Kidney epithelial cell (primary cell): ENCODE data around the gene TTLL12. TPM values are rescaled to one million over a fixed set of nuclear protein-coding genes. Genes with fewer than 3 reads are reported as not detected.

Source experiments
- DNase-seq: peaks from one replicate; pipeline ENCODE4 v3.0.0-alpha.2; 2010; ENCODE audit warnings: low read depth
- H3K27me3 ChIP-seq: 2 replicates; pipeline ENCODE4 v1.6.0; 2011; ENCODE audit warnings: low read length; ENCODE audit not compliant: control insufficient read depth, insufficient read depth
- H3K36me3 ChIP-seq: 2 replicates; pipeline ENCODE4 v1.5.1; 2011; ENCODE audit warnings: low read length; ENCODE audit not compliant: control insufficient read depth, insufficient read depth
- H3K4me3 ChIP-seq: 2 replicates; pipeline ENCODE4 v1.5.1; 2011; ENCODE audit warnings: low read depth, mild to moderate bottlenecking, control low read depth, low read length
- CTCF ChIP-seq: IDR thresholded peaks from 2 replicates; pipeline ENCODE4 v1.5.1; 2011; ENCODE audit warnings: mild to moderate bottlenecking, moderate library complexity, low read length, control low read depth, inconsistent platforms; ENCODE audit not compliant: insufficient read depth, poor library complexity, severe bottlenecking
- total RNA-seq: library from RNA; depleted of rRNA; stranded (reverse); fragments of >200 nt; gene quantifications from 2 replicates; pipeline ENCODE4 v1.2.3, GENCODE V29; 2015

TTLL12 gene
- total RNA-seq, 1 donor from 2014 or later: 46.2 TPM

DNA sequence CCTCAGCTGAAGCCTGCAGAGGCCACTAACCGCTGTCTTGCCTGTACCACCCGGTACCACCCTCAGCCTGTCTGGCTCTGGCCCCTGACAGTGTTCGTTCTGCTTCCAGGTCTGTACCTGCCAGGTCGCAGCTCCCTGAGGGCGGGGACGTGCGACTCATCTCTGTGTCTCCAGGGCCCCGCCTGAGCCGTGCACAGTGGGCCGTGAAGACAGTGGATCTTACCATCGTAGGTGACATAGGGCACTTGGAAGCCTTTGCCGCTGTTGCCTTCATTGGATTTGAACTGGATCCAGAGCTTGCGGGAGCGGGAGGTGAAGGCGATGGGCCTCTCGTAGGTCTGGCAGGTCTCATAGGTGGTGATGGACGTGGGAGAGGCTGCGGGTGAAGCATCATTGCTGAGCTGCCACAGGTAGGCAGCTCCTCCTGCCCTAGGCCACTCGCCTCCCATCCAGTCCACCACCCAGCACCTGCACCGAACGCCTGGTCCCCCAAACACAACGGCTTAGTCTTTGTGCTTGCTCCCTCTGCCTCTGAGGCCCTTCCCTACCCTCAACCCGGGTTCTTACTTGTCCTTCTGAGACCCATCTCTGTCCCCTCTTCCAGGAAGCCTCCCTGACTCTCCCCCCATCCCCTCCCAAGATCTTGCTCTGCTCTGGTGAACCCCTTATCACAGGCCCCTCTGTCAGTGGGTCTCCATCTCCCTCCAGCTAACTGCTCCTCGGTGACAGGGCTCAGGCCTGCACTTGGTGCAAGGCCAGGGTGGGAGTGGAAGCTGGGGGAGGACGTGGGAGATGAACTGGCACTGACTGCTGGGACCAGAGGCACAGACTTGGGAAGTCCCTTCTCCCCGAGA, 21.1 kb upstream of the TTLL12 start:
- no peak for TF ChIP-seq CTCF
- Histone ChIP-seq H3K36me3 (no peaks in the 10 kb centered on the region), H3K27me3 (peaks cover 8% of the 10 kb centered on the region), H3K4me3 (no peak overlapping the region)
- no peak for DNase-seq

GRCh38 chr22:43207386-43207785, 20.5 kb upstream of the TTLL12 start:
- Histone ChIP-seq H3K27me3 (peaks cover 6% of the 10 kb centered on the region), H3K4me3 (no peak overlapping the region), H3K36me3 (no peaks in the 10 kb centered on the region)
- TF ChIP-seq CTCF: no peak
- no peak for DNase-seq

GRCh38 chr22:43206509-43207161, 19.7 kb upstream of the TTLL12 start:
- H3K27me3 ChIP-seq: peaks cover 6% of the 10 kb centered on the region
- H3K4me3 ChIP-seq: no peak overlapping the region
- H3K36me3 ChIP-seq: no peaks in the 10 kb centered on the region
- TF ChIP-seq CTCF: no peak
- DNase-seq: no peak

DNA sequence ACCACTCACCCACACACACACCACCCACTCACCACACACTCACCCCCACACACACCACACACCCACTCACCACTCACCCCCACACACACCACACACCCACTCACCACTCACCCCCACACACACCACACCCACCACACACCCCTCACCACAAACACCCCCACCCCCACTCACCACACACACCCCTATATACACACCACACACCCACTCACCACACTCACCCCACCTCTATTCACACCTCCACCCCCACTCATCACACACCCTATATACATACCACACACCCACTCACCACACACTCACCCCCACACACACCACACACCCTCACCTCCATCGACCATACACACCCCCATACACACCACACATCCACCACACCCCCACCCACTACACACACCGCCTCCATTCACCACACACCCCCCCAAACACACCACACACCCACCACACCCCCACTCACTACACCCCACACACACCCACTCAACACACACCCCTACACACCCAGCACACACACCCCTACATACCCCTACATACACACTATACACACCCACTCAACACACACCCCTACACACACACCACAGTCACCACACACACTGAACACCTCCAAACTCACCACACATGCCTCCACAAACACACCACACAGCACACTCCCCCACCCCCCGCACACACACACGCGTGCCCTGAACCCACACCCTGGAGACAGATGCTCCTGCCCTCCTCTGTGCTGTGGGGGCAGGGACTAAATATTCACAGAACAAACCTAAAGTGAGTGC, 19.0 kb upstream of the TTLL12 start:
- no peak for DNase-seq
- H3K27me3 ChIP-seq: peaks cover 6% of the 10 kb centered on the region
- H3K4me3 ChIP-seq: no peak overlapping the region
- TF ChIP-seq CTCF: no peak
- H3K36me3 ChIP-seq: no peaks in the 10 kb centered on the region

DNA sequence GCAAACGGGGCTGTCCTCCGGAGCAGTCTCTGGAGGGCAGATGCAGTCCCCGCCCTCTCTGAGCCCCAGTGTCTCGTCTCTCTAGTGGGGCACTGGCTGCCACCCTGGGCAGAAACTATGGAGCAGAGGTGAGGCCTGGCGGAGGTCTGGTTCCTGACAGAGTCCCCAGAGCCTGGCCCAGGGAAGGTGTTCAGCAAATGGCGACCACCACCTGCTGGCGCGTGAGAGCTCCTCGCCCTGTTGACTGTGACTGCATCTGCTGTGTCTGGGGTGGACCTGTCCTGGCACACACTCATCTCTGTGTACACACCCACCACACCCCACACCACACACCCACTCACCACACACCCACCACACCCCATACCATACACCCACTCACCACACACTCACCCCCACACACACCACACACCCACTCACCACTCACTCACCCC, 18.3 kb upstream of the TTLL12 start:
- H3K27me3 ChIP-seq: peaks cover 6% of the 10 kb centered on the region
- TF ChIP-seq CTCF: no peak
- DNase-seq: no peak
- no peaks in the 10 kb centered on the region for H3K36me3 ChIP-seq
- H3K4me3 ChIP-seq: no peak overlapping the region
